Frontal cortex (tissue), 4 donors: ENCODE data around the gene BICD1. TPM values are rescaled to one million over a fixed set of nuclear protein-coding genes. Genes with fewer than 3 reads are reported as not detected.
"Not testable (repeated sequence)": the region's sequence is repeated elsewhere in the genome, so short reads cannot be mapped to it uniquely, and the experiment has no call there.

Experiments
- DNase-seq, 2 donors: peaks; one replicate each; pipeline ENCODE4 v3.0.0; 2012; ENCODE audit warnings: low spot score in 2 of 2
- FAIRE-seq: peaks from 2 replicates; lab custom pipeline; 2012; peaks lifted over from hg19 to GRCh38; lab: Jason Lieb, UNC
- total RNA-seq: library from RNA; depleted of rRNA; stranded (reverse); fragments of >200 nt; gene quantifications from one replicate; pipeline ENCODE4 v1.2.3, GENCODE V29; 2014
- donor health status: control.
- donor health status: control.
- donor health status: control.

The BICD1 gene
- total RNA-seq, 1 donor from 2014 or later: 36.3 TPM

DNA sequence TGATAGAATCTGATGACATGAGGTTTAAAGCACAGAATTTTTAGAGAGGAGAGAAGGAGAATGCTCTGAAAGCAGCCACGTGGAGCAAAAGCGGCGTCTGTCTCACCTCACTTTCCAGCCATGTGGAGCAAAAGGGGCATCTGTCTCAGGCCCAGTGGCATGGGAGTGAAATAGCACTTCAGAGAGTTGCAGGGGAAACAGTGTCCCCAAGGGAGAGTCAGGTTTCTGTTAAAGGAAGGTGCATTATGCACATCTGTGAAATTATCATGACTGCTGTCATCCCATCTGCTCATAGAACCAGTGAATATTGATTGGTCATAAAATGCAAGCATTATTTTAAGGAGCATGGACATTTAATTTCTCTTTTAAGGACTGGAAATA is 124.0 kb downstream of the BICD1 start:
- DNase-seq: no peak
- FAIRE-seq: no peak

- DNase-seq, FAIRE-seq: not testable (repeated sequence)
Observed at GRCh38 chr12:32231361-32231760, 124.7 kb downstream of the BICD1 start.

DNA sequence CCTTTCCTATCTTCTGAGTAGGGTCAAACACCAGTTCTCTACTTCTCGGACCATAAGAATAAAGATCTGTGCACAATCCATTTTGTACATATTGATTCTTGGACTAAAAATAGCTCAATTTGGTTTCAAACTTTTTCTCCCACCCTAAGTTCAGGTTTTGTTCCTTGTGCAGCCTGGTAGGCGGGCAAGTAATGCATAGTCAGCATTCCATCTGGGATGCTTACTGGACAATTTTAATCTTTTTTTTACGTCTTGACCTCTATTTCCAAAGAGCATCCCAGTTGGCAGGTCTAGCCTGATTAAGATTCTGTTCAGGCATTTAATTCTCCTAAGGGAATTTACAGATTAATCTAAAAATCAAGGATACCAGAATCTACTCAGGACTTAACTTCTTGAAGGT is 126.9 kb downstream of the BICD1 start:
- DNase-seq (no peak), FAIRE-seq (no peak)

- FAIRE-seq: no peak
- DNase-seq: no peak
Observed at GRCh38 chr12:32235251-32235650, 128.6 kb downstream of the BICD1 start.

- FAIRE-seq (no peak), DNase-seq (no peak)
Observed at GRCh38 chr12:32240162-32240561, 133.5 kb downstream of the BICD1 start.

GRCh38 chr12:32240831-32241230 is 134.2 kb downstream of the BICD1 start:
- FAIRE-seq (no peak), DNase-seq (no peak)

DNA sequence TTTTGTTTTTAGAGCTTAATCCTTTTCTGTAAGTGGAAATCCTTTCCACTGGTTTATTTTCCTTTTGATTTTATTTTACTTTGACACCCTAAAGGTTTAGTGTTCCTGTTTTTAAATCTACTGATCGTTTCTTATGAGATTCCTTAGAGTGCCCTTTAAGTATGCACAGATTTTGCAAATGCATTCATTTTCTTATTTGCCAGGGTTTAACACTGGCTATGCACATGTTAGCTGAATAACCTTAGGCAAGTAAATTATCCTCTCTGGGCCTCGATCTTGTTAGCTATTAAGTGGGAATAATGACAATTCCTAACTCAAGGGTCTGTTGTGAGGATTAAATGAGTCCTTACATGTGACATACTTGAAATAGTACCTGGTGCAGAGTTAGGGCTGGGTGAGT is 136.0 kb downstream of the BICD1 start:
- no peak for FAIRE-seq
- DNase-seq: no peak

DNA sequence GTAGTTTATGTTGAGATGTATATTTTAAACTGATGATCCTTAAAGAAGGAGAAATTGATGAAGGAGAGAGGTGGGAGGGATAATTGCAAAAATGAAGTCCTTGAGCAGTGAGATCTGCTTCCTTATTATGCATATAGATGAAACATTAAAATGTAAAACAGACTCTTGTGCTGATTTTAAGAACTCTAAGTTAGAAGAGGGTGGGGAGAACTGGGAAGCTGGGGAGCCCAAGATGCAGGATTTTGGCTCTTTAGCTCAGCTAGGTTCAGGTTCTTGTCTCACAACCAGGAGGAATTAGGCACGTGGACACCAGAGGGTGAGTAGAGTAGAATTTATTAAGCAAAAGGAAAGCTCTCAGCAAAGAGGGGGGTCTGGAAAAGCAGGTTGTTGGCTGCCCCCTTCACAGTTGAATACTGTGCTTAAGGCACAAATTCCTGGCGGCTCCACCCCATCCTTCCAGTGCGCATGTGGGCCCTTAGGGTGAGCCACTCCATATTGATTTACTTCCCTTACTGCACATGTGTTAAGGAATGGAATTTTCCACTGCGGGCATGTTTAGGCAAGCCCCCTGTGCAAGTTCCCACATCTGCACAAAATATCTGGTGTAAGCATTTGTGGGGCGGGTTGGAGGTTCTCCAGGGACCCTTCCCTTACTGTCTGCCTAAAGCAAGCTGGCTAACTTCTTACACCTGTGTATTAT is 141.9 kb downstream of the BICD1 start:
- DNase-seq (no peak), FAIRE-seq (no peak)

GRCh38 chr12:32249777-32250176 is 143.1 kb downstream of the BICD1 start:
- DNase-seq: no peak
- FAIRE-seq: no peak

GRCh38 chr12:32252199-32253073 is 145.8 kb downstream of the BICD1 start:
- FAIRE-seq (no peak), DNase-seq (no peak)

- no peak for FAIRE-seq
- DNase-seq: no peak
Observed at GRCh38 chr12:32253154-32253790, 146.6 kb downstream of the BICD1 start.

DNA sequence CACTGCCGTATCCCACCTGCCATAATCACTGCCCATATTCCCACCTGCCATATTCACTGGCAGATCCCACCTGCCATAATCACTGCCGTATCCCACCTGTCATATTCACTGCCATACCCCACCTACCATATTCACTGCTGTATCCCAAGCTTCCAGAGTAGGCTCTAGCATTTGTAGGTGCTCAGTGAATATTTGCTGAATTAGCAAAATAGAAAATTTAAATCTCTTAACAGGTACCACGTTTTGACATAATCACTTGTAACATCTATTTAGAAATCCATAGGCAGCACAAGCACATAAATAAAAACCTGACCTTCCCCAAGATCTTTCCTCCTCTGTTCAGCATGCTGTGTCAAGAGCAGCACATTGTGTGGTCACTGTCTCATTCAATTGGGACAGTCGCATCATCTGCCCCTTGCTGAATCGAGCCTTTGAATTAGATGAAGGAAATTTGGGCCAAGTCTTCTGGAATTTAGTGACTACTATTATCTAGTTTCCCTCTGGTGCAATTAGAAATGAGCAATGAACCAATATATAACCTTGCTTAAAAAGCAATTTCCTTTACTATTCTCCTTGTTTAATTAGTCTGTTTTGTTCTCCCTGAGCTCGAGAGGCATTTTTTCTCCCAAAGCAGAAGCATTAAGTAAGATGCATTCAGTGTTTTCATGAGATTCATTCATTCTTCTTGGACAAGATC is 147.8 kb downstream of the BICD1 start:
- no peak for FAIRE-seq
- DNase-seq: no peak

- FAIRE-seq (no peak), DNase-seq (no peak)
Observed at GRCh38 chr12:32255588-32255987, 148.9 kb downstream of the BICD1 start.

- DNase-seq (no peak), FAIRE-seq (no peak)
Observed at GRCh38 chr12:32257695-32258496, 151.2 kb downstream of the BICD1 start.

- FAIRE-seq: no peak
- no peak for DNase-seq
Observed at GRCh38 chr12:32260696-32261095, 154.0 kb downstream of the BICD1 start.

DNA sequence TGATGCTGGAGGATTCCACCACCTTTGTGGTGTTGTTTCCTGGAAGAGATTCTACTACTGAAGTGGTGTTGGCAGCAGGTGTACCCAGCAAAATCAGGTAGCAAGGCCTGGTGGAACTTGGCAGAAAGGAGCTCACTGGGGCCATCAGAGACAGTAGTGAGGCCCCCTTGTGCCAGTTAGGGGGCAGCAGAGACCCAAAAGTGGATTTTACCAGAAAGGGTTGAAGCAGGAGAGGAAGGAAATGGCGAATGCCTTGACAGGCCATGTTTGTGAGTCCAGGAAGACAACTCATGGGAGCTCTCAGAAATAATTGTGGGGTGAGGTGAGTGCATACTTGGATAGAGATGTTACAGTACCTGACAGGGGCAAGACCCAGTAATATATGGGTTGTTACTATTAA is 155.0 kb downstream of the BICD1 start:
- DNase-seq (no peak), FAIRE-seq (no peak)

- no peak for FAIRE-seq
- no peak for DNase-seq
Observed at GRCh38 chr12:32264961-32265360, 158.3 kb downstream of the BICD1 start.

DNA sequence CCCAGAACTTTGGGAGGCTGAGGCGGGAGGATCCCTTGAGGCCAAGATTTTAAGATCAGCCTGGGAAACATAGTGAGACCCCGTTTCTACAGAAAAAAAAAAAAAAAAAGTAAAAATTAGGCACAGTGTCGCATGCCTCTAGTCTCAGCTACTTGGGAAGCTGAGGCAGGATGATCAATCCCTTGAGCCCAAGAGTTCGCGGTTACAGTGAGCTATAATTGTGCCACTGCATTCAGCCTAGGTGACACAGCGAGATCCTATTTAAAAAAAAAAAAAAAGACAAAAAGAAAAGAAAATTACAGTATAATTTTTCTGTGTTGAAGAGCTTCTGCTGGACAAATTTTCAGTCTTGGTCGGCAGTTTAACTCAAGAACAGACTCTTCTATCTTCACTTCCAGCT is 158.8 kb downstream of the BICD1 start:
- DNase-seq: no peak
- no peak for FAIRE-seq

GRCh38 chr12:32265951-32266350 is 159.3 kb downstream of the BICD1 start:
- FAIRE-seq (no peak), DNase-seq (no peak)

GRCh38 chr12:32266756-32267155 is 160.1 kb downstream of the BICD1 start:
- FAIRE-seq: no peak
- DNase-seq: no peak
